Measurements from ENCODE around the gene CD7.

DNA sequence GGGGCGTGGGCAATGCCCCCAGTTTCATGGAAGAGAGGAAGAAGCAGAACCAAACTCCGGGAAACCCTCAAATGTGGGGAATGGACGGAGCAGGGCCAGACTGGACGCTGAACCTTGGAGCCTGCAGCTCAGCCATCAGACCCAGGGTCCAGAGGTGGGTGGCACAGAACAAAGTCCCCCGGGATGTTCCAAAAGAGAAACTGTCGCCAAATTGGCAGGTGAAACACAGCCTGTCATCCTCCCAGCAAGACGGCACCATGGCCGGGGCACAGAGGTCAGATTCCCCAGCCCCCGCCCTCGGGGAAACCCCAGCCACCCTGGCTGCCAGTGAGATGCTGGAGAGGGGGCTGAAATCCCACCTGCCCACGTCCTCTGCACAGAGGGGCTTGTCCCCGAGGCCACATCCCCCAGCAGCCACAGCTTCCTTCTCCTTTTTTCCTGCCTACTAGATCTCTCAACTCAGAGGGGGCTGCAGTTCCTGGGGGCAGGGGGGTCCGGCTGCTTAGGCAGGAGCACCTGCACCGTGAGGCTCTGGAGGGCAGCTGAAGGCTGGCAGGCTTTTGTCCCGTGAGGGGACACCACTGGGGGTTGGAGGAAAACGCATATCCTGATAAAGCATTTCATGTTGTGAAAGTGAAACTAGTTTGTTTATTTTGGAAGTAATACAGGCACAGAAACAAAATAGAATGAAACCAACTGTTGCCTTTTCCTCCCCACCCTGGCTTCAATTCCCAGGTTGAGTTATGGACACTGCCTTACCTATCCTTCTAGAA is 17.4 kb upstream of the CD7 start:
- TF ChIP-seq, protein P1, sequence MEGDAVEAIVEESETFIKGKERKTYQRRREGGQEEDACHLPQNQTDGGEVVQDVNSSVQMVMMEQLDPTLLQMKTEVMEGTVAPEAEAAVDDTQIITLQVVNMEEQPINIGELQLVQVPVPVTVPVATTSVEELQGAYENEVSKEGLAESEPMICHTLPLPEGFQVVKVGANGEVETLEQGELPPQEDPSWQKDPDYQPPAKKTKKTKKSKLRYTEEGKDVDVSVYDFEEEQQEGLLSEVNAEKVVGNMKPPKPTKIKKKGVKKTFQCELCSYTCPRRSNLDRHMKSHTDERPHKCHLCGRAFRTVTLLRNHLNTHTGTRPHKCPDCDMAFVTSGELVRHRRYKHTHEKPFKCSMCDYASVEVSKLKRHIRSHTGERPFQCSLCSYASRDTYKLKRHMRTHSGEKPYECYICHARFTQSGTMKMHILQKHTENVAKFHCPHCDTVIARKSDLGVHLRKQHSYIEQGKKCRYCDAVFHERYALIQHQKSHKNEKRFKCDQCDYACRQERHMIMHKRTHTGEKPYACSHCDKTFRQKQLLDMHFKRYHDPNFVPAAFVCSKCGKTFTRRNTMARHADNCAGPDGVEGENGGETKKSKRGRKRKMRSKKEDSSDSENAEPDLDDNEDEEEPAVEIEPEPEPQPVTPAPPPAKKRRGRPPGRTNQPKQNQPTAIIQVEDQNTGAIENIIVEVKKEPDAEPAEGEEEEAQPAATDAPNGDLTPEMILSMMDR (IDR thresholded peaks at IDR 0.05) = no peak
- TF ChIP-seq POLR2A (IDR thresholded peaks at IDR 0.05) = no peak

All from stomach (tissue), 4 donors.